Glutamatergic neuron (in vitro differentiated cells): ENCODE results near the gene ASCC3. TPM values are rescaled to one million over a fixed set of nuclear protein-coding genes. Genes with fewer than 3 reads are reported as not detected.

ENCODE experiments used
- DNase-seq: peaks from one replicate; pipeline ENCODE4 v3.0.0; 2022
- H3K27ac Mint-ChIP-seq: one replicate; pipeline ENCODE4 v1.8.0; 2020; ENCODE audit warnings: mild to moderate bottlenecking, mixed read lengths, inconsistent platforms; ENCODE audit not compliant: unreplicated experiment
- H3K27me3 Mint-ChIP-seq: one replicate; pipeline ENCODE4 v1.8.0; 2020; ENCODE audit warnings: mild to moderate bottlenecking, moderate library complexity, mixed read lengths, inconsistent platforms; ENCODE audit not compliant: unreplicated experiment
- H3K36me3 Mint-ChIP-seq: one replicate; pipeline ENCODE4 v1.8.0; 2020; ENCODE audit warnings: mild to moderate bottlenecking, mixed read lengths, inconsistent platforms; ENCODE audit not compliant: unreplicated experiment
- H3K4me1 Mint-ChIP-seq: one replicate; pipeline ENCODE4 v1.8.0; 2020; ENCODE audit warnings: mild to moderate bottlenecking, low read depth, mixed read lengths, inconsistent platforms; ENCODE audit not compliant: unreplicated experiment
- H3K4me3 Mint-ChIP-seq: one replicate; pipeline ENCODE4 v1.8.0; 2020; ENCODE audit warnings: mild to moderate bottlenecking, mixed read lengths, inconsistent platforms; ENCODE audit not compliant: unreplicated experiment
- H3K9me3 Mint-ChIP-seq: one replicate; pipeline ENCODE4 v1.8.0; 2020; ENCODE audit warnings: mild to moderate bottlenecking, moderate library complexity, mixed read lengths, inconsistent platforms; ENCODE audit not compliant: unreplicated experiment
- CTCF ChIP-seq: fragments of 200-600 bp; sonication (generic); IDR thresholded peaks from one replicate; pipeline ENCODE4 v1.5.0; 2021; ENCODE audit not compliant: partially characterized antibody, unreplicated experiment
- total RNA-seq: library from RNA; stranded (reverse); fragmentation: NEBNext Ultra II Directional; extraction: Animal tissue kit (Norgen Biotek cat#: 25700); gene quantifications from one replicate; pipeline ENCODE4 v1.2.1, GENCODE V29; 2021; ENCODE audit not compliant: unreplicated experiment

ASCC3 gene
- total RNA-seq, 1 donor from 2014 or later, result 49.6 TPM

- H3K4me1 Mint-ChIP-seq, result no peaks in the 10 kb centered on the region
- no peak overlapping the region for H3K4me3 Mint-ChIP-seq
- DNase-seq, result no peak
- no peak for TF ChIP-seq CTCF
- peaks cover 3% of the 10 kb centered on the region for H3K9me3 Mint-ChIP-seq
- no peaks in the 10 kb centered on the region for H3K27me3 Mint-ChIP-seq
- H3K36me3 Mint-ChIP-seq, result no peaks in the 10 kb centered on the region
- H3K27ac Mint-ChIP-seq, result no peak overlapping the region
These were observed 187.7 kb downstream of the ASCC3 start for GRCh38 chr6:100693249-100693927.

GRCh38 chr6:100691972-100692371, 189.2 kb downstream of the ASCC3 start:
- TF ChIP-seq CTCF, result no peak
- Mint-ChIP-seq H3K4me1 (no peaks in the 10 kb centered on the region), H3K27me3 (no peaks in the 10 kb centered on the region)

DNA sequence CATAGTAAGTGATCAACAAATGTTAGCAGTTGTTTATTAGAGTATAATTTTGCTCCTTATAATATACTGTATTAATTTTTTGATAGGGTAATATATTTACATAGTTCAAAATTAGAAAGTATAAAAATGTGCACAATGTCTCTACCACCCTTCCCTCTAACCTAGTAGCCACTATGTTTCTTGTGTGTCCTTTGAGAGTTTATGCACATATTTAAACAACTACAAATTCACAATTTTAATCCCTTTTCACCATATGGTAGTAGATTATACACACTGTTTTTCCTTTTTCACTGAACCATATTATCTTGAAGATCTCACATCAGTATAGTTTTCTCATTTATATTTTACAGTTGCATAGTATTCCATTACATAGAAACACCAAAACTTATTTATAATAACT, 194.9 kb downstream of the ASCC3 start:
- no peaks in the 10 kb centered on the region for H3K27me3 Mint-ChIP-seq
- H3K4me1 Mint-ChIP-seq, result no peaks in the 10 kb centered on the region
- no peaks in the 10 kb centered on the region for H3K36me3 Mint-ChIP-seq
- no peak for DNase-seq
- H3K9me3 Mint-ChIP-seq, result no peaks in the 10 kb centered on the region
- no peak overlapping the region for H3K4me3 Mint-ChIP-seq
- TF ChIP-seq CTCF, result no peak
- H3K27ac Mint-ChIP-seq, result no peak overlapping the region

More at GRCh38 chr6:100691972-100692371, 189.2 kb downstream of the ASCC3 start:
- Mint-ChIP-seq H3K27ac (no peak overlapping the region), H3K4me3 (no peak overlapping the region), H3K36me3 (no peaks in the 10 kb centered on the region), H3K9me3 (peaks cover 3% of the 10 kb centered on the region)
- no peak for DNase-seq

DNA sequence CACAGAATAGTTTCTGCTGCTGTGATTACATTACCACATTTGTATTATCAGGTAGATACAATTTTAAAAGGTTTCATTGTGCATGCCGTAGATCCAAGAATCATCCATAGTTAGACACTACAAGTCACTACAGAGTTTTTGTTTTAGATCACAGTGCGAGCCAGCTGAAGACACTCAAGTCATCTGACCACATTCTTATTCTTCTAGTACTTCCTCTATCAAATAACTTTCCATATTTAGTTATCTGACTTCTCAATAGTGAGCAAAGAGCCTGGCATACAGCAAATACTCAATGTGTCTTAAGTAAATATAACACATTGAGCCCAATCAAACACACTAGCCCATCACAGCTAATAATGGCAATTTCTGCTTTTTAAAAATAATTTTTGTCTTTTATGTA, 195.4 kb downstream of the ASCC3 start:
- Mint-ChIP-seq H3K27ac (no peak overlapping the region), H3K36me3 (no peaks in the 10 kb centered on the region), H3K4me1 (no peaks in the 10 kb centered on the region), H3K9me3 (peaks cover 2% of the 10 kb centered on the region), H3K4me3 (no peak overlapping the region), H3K27me3 (no peaks in the 10 kb centered on the region)
- TF ChIP-seq CTCF, result no peak
- no peak for DNase-seq

GRCh38 chr6:100680163-100680562, 201.0 kb downstream of the ASCC3 start:
- peaks cover 2% of the 10 kb centered on the region for H3K4me1 Mint-ChIP-seq
- peaks cover 2% of the 10 kb centered on the region for H3K9me3 Mint-ChIP-seq
- H3K27ac Mint-ChIP-seq, result no peak overlapping the region
- no peak overlapping the region for H3K4me3 Mint-ChIP-seq
- H3K36me3 Mint-ChIP-seq, result no peaks in the 10 kb centered on the region
- no peak for TF ChIP-seq CTCF
- no peak for DNase-seq
- H3K27me3 Mint-ChIP-seq, result no peaks in the 10 kb centered on the region
